GM21717 (cell line): Measurements from ENCODE around the gene CHST13.

Experiments used
- ATAC-seq: cut with Tn5 transposase; IDR thresholded peaks from one replicate; pipeline ENCODE4 v1.9.1; 2021; ENCODE audit warnings: mild to moderate bottlenecking, moderate library complexity; ENCODE audit not compliant: unreplicated experiment

The CHST13 gene, protein sequence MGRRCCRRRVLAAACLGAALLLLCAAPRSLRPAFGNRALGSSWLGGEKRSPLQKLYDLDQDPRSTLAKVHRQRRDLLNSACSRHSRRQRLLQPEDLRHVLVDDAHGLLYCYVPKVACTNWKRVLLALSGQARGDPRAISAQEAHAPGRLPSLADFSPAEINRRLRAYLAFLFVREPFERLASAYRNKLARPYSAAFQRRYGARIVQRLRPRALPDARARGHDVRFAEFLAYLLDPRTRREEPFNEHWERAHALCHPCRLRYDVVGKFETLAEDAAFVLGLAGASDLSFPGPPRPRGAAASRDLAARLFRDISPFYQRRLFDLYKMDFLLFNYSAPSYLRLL

DNA sequence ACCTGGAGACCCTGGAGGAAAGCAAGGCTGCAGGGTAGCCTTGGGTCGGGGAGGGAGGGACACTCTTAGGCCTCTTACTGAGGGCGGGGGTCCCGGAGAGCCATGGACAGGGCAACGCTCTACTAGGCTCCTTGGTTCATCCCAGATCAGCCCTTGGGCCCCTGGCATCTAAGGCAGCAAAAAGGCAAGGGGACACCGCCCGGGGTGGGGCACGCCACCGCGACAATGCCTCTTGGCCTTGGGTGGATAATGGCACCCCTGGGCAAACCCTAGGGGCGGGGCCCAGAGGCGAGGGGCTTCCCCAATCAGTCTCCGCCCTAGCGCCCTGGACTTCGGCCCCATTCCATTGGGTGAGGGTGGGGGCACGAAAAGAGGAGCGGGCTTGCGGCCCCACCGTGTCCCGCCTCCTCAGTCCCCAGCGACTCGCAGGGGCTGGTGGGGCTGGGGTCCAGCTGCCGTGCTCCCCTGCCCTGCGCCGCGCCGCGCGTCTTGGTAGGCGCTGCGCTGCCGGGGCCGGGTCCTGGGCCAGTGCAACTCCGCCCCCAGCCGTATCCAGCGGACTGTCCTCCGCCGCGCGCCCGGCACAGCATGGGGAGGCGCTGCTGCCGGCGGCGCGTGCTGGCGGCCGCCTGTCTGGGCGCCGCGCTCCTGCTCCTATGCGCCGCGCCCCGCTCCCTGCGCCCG is at the start of gene CHST13:
CHST13 (plus strand) TSS at position 411 of the 684 bp plus-strand sequence; CDS start at position 589, 178 bp downstream.
- no peak for ATAC-seq

DNA sequence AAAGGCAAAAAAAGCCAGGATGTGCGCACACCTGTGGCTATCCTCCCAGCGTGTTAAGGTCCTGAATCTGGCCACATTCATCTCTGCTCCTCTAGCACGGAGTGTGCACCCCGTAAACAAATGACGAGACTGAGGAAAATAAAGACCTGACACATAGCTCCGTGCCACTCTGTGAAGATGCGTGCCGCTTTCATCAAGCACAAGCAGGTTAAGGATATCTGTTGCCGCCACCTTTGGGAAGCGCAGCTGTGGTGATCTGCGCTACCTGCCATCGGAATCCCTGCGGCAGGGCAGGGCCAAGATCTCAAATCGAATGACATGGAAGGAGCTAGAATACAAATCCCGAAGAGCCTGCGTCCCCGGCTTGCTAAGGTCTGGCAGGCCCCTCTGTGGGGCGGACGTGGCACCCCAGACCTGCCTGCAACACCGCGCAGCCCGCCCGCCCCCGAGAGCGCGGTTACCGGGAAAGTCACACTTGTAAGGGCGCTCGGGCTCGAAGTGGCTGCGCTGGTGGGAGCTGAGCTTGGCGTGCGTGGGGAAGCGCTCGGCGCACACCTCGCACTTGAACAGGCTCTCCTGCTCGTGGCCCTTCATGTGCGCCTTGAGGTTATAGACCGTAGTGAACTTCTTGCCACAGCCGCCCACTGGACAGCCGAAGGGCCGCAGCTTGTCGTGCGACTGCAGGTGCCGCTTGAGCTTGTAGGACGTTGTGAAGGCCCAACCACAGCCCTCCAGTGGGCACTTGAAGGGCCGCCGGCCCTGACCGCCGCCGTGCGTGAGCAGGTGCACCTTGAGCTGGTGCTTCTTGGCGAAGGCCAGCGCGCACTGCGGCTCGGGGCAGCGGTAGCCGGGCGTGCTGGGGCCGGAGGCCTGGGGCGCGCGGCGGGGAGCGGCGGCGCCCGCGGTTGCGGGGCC is 49.2 kb upstream of the CHST13 start:
- peak; percentile 20 for ATAC-seq

DNA sequence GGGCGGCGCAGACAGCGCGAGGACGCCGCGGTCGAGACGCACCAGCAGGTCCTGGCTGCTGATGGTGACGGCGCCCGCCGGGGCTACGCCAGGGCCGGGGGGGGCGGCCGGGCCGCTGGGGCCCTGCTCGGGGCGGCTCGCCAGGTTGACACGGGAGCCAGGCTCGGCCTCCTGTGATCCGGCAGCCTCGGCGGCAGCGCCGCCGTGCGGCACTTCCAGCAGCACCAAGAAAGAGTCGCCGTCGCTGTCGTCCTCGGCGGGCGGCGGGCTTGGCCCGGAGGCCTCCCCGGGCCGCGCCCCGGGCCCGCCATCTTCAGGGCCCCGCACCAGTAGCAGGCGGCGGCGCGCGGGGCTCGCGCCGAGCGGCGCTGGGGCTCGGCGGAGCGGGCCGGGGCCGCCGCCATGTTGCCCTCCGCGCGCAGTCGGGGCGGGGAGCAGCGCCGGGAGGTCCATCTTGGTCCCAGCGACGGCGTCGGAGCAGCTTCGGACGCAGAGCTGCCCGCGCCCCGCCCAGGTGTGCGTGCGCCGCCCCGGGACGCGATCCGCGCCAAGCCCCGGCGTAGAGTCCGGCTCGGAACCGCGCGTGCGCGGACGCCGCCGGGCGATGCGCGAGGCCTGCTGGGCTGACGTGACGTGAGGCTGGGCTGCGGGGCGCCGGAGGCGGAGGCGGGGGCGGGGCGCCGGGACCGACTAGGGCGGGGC is 48.4 kb upstream of the CHST13 start, which contains the start of gene ZXDC:
ZXDC (minus strand) TSS at position 479 of the 702 bp plus-strand sequence; CDS start at position 453, 26 bp downstream.
- peak; percentile 73 for ATAC-seq

DNA sequence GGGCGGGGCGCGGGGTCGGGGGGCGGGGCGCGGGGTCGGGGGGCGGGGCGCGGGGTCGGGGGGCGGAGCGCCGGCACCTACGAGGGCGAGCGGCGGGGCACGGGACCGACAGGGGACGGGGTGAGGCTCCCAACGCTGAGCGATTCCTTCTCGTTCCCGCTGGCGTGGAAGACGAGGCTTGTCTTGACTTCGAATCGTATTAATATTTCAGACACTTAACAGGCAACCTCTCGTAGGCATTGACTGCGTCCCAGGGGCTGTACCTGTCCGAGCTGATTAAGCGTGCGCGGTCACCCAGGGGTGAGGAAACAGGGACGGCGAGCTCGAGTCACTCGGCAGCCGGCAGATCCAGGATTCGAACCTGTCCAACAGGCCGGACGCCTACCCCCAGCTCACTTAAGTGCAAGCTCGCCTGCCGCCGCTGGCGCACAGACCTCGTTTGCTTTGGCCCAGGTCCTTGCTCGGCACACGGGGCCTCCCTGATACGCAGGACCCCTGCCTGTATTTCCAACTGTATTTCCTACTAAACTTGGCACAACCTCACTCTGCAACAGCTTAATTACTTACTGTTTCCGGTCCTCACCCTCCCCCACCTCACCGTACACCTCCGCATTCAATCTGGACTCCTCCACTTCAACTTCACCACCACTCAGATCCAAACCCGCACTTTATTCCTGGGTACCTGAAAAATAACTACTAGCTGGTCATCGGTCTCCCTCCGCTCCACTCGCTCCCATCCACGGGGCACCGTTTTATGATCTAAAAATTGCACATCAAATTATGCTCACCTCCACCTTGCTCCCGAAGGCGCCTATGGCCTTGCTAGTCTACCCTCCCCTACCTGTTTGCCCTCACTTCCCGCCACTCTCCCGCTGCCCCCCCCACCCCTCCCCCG is 47.5 kb upstream of the CHST13 start:
- peak; percentile 31 for ATAC-seq

DNA sequence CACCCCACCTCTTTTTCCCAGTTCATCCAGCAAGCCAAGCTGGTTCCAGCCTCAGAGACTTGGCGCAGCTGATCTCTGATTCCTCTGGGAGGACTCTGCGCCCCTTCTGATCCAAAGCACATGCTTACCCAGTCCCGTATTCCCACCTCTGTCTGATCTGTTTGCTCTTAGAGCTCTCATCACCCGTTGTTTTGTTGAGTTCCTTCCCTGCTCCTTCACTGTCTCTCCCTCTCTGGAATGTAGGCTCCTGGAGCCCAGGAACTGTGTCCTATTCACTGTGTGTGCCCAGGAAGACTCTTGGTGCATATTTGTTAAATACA is 46.9 kb upstream of the CHST13 start:
- ATAC-seq, result no peak

DNA sequence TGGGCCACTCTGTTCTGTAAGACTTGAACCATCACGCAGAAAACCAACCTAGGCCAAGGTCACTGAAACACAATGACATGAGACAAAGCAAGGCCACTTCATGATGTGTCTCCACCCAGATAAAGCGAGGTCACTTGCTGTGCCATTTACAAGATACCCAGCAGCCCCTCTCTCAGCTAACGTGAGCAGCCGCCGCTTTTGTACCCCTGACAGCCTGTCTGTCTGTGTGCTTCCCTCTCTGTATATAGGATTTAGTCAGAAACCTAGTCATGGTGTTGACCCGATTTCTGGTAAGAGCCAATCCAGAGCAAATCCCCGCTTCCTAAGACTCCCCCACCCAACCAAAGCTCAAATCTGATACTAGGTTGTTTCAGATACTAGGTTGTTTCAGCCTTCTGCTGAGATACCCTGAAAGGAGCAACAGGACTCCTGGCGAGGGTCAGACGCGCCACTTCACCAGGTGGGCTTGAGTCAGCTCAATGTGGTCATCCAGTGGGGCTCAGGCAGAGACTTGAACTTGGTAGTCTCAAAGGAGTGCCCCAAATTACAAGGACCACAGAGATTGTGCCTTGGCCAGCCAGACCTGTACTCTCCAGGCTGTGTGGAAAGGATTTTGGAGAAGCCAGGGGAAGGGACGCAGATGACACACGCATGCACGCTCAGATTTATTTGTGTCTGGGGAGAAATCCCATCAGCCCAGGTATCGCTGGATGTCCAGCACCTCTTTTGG is 45.2 kb upstream of the CHST13 start:
- ATAC-seq, result no peak

DNA sequence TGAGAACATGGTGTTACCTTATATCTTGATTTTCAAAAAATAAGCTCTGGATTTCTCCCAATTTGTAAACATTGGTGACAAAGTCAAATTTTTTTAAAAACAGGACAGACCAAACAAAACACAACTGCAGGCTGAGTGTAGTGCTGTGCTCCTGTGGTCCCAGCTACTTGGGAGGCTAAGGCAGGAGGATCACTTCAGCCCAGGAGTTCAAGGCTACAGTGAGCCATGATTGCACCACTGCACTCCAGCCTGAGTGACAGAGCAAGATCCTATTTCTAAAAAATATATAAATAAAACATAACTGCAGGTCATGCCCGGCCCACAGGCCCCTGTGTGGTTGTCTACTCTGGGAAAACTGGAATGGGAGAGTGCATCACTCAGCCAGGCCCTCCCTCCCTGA is 44.3 kb upstream of the CHST13 start:
- no peak for ATAC-seq

DNA sequence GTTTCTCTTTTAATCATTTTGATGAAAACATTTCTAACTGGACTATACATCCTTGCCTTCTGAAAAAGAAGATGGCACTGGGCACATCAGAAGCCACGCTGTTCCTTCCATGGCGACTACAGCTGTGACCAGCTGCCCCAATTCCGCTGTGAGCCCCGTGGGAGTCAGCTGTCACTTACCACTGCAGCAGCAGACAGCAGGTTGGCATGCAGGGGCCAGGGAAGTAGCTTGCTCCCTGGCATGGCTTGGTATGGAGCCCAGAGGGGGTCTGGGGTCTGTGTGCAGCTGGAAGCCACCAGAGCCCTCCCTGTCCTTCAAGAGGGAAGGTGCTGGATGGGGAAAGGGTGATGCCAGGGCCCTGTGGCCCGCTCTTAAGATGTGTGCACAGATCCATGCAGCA is 43.7 kb upstream of the CHST13 start:
- no peak for ATAC-seq

DNA sequence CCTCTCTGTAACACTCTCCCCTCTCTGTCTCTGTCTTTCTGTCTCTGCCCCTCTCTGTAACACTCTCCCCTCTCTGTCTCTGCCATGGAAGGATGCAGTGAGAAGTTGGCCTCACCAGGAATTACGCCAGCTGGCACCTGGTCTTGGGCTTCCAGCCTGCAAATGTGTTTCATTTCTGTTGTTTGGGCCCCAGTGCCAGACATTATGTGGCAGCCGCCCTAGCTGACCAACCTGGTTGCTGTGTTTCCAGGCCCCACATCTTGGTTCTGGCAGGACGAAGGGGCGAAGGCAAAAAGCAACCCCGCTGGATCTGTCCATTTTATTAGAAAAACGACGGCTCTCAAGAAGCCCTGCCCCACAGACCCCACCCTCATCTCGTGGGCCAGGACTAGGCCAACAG is 43.1 kb upstream of the CHST13 start:
- ATAC-seq, result no peak

DNA sequence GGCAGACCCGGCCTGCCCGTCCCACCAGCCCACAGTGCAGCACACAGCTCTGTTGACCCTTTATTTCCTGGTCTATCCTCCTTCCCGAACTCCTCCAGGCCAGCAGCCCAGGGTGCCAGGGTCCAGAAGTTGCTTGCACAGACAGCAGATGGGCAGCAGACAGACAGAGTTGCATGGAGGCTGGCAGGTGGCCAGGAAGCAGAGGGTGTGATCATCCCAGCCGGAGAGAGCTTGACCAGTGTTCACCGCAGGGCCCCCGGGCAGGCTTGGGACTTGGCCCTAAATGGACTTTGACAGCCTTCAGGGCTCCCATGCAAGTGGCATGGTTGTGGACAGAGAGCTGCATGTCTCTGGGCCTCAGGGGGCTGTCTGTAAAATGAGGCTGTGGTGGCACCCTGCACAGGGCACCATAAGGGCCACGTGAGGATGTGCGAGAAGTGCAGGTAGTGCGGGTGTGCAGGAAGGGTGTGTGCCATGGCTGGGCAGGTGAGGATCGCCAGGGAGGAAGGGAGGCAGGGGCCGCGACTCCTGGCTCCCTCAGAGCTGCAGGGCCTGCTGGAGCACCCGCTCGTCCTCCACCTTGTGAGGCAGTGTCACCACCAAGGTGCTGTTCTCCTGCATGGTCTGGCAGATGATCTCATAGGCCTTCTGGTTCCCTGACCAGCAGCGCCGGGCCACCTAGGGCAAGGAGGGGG is 42.0 kb upstream of the CHST13 start:
- ATAC-seq, result no peak

DNA sequence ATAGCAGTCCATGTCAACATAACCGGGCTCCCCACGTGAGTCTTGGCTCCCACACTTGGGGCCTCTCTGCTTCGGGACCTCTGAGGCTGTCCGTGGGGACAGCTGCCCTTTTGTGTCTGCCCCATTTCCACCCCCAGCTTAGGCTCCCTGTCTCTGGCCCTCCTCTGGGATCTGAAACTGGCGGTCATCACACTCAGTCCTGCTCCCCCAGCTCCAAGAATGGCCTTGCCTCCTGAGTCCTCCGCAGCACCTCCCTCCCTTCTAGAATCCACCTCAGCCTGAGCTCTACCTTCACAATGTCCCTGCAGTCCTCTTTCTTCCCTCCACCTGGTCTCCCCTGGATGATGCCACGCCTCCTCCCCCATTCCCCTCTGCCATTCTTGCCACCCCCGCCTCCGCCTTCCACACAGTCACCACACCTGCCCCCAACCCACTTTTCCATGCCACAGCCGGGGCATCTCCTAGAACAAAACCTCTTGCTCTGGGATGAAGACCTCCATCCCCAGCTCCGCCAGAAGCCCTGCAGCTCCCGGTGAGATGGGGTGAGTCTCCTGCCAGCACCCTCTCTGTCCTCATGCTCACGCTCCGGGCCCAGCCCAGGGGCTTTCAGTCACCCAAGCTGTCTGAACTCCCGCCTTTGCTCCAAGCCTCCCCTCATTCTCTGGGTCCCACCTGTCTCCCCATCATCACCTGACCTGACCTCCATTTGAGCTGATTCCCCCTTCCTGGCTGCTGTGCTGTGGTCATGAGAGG is 41.3 kb upstream of the CHST13 start:
- ATAC-seq, result no peak

DNA sequence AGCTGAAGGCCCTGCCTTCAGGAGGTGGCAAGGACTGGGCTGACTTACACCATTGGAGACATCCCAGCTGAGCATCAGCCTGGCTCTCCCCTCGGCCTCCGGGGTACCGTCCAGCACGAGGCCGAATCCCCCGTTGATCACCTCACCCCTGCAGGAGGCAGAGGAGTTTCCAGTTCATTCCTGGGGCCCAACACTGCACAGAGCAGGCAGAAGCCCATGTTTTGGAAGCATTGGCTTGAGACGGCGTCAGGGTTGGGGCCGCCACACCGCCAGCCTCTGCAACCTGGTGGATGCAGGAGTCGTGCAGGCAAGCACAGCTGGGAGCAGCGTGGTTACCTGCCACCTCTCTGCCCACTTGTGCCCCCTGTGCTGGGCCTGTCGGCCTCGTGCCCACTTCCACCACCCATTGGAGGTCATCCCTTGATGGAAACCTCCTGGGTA is 40.6 kb upstream of the CHST13 start:
- no peak for ATAC-seq

DNA sequence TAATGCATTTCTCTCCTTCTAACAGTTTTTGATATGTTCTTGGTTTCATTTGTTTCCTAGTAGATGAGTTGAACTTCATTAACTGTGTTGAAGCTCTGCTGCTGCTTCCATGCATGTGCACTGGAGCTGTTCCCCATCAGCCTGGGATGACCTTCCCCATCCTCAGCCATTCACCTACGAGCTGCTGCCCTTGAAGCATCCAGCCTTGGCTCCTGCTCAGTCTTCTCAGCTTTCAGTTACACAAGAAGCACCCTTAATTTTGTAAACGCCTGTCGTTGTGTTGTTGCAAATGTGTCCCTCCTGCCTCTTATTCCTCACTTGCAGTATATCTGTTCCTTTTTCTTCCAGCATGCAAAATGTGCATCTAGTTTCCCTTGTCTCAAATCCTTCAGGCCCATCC is 39.8 kb upstream of the CHST13 start:
- no peak for ATAC-seq

DNA sequence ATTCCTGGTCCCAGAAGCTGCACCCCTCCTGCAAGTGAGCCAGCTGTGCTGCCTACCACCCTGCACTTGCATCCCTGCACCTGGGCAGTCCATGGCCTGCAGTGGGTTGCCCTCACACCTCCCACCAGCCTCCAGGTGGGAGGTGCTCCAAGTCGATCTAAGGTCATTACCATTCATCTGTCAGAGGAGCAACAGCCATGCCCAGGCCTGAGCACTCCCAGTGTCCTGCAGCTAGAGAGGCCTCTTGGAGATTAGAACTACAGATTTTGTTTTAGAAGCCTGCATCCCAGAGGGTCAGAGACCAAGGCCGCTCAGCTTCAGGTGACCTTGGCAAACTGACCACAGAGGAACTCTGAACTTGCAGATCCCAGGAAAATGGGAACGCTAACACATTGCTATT is 39.3 kb upstream of the CHST13 start:
- no peak for ATAC-seq

DNA sequence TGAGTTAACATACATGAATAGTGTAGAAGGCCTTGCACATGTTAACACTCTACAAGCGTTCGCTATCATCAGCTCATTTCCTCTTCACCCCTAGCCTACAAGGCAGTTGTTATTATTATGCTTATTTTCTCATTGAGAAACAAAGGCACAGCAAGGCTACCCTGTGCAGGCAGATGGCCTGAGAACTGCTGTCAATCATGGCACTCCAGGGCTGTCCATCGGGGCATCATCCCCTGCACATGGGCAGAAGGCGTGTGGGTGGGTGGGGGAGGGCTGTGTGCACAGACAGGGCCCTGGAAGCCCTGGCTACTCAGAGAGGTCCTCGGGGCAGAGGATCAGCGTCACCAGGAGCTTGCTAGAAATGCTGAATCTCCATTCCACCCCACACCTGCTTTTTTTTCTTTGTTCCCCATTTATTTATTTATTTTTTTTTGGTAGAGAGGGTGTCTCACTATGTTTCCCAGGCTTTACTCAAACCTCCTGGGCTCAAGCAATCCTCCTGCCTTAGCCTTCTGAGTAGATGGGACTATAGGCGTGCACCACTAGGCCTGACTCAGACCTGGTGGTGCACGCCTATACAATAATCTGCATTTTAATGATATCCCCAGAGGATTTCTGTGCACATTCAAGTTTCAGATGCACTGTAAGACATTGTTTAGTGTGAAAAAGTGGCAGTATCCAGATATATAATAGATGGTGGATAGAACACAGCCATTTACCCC is 38.6 kb upstream of the CHST13 start:
- ATAC-seq, result no peak

DNA sequence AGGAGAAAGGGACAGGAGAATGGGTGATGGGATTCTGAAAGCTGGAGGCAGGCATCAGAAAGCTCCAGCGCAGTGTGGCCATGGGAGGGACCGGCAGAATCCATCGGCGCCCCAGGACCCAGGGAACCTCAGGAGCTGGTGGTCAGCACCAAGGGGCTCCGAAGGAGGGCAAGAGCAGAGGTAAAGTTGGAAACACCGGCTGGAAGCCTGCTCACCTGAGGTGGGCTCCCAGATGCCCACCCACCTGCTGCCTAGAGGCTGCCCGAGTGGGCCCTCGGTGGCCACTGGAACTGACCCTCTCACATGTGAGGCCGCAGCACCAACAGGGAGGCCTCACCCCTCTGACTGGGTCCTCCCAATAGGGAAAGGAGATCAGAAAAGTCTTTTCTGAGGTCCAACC is 38.0 kb upstream of the CHST13 start:
- no peak for ATAC-seq

DNA sequence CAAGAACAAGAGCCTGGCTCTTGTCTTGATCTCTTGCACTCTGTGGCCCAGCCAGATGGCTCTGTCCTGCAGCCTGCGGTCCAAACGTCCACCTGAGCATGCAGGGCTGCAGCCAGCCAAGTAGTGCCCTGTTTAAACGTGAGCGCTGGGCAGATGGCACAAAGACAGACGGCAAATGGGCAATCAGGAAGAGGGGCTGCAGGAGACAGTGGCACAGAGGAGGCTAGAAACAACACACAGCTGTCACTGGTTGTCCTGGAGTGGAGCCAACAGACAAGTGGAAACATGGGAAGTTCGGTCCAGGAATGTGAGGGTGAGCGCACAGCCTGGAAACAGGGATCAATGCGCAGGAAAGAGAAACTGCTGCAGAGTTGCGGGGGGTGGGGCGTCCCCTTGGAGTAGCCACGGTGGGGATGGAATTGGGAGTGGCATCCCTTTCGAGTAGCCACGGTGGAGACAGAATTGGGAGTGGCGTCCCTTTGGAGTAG is 37.6 kb upstream of the CHST13 start:
- no peak for ATAC-seq
